GM18499 (cell line): ENCODE data around the gene MDH1B.
"Not testable (repeated sequence)": the region's sequence is repeated elsewhere in the genome, so short reads cannot be mapped to it uniquely, and the experiment has no call there.

Experiments used
- ATAC-seq: cut with Tn5 transposase; IDR thresholded peaks from one replicate; pipeline ENCODE4 v1.9.1; 2021; ENCODE audit warnings: moderate number of reproducible peaks; ENCODE audit not compliant: insufficient read depth, unreplicated experiment

Gene MDH1B

GRCh38 chr2:206774871-206775270 is 9.7 kb upstream of the MDH1B start:
- no peak for ATAC-seq

GRCh38 chr2:206766057-206766930 is 1.2 kb upstream of the MDH1B start:
- ATAC-seq: no peak

GRCh38 chr2:206764673-206765241 is 371 bp downstream of the MDH1B start:
- ATAC-seq: no peak

- ATAC-seq: no peak
These were observed 8.3 kb downstream of the MDH1B start for GRCh38 chr2:206756816-206757215.

GRCh38 chr2:206740800-206741199 is 24.3 kb downstream of the MDH1B start:
- no peak for ATAC-seq

GRCh38 chr2:206739271-206739670 is 25.9 kb downstream of the MDH1B start:
- no peak for ATAC-seq

- ATAC-seq: no peak
These were observed 28.2 kb downstream of the MDH1B start for GRCh38 chr2:206736935-206737334.

GRCh38 chr2:206733341-206733740 is 31.8 kb downstream of the MDH1B start:
- ATAC-seq: no peak

- ATAC-seq: no peak
These were observed 36.6 kb downstream of the MDH1B start for GRCh38 chr2:206728277-206729199.

GRCh38 chr2:206727287-206727686 is 37.8 kb downstream of the MDH1B start:
- ATAC-seq: no peak

GRCh38 chr2:206723288-206723687 is 41.8 kb downstream of the MDH1B start:
- no peak for ATAC-seq

GRCh38 chr2:206721256-206721920 is 43.7 kb downstream of the MDH1B start:
- ATAC-seq: no peak

GRCh38 chr2:206718296-206718695 is 46.8 kb downstream of the MDH1B start, which contains the start of gene DYTN:
TSS of gene DYTN (minus strand) at chr2:206718396. CDS start at chr2:206718279, 117 bp downstream.
- no peak for ATAC-seq

- ATAC-seq: no peak
These were observed 48.5 kb downstream of the MDH1B start for GRCh38 chr2:206716623-206717022.

GRCh38 chr2:206715183-206715582 is 49.9 kb downstream of the MDH1B start:
- not testable (repeated sequence) for ATAC-seq

GRCh38 chr2:206713746-206714145 is 51.4 kb downstream of the MDH1B start:
- ATAC-seq: no peak

- no peak for ATAC-seq
These were observed 56.8 kb downstream of the MDH1B start for GRCh38 chr2:206708286-206708685.

- ATAC-seq: no peak
These were observed 57.9 kb downstream of the MDH1B start for GRCh38 chr2:206707164-206707701.

- no peak for ATAC-seq
These were observed 63.0 kb downstream of the MDH1B start for GRCh38 chr2:206701952-206702605.
